ENCODE data around the gene PSENEN.

Gene PSENEN

GRCh38 chr19:35775298-35776101, 30.0 kb downstream of the PSENEN start, which contains the start of gene ARHGAP33:
Gene ARHGAP33 (plus strand): TSS chr19:35775564. CDS start chr19:35775659, 95 bp downstream.
- DNase-seq: peak; percentile 99

DNA sequence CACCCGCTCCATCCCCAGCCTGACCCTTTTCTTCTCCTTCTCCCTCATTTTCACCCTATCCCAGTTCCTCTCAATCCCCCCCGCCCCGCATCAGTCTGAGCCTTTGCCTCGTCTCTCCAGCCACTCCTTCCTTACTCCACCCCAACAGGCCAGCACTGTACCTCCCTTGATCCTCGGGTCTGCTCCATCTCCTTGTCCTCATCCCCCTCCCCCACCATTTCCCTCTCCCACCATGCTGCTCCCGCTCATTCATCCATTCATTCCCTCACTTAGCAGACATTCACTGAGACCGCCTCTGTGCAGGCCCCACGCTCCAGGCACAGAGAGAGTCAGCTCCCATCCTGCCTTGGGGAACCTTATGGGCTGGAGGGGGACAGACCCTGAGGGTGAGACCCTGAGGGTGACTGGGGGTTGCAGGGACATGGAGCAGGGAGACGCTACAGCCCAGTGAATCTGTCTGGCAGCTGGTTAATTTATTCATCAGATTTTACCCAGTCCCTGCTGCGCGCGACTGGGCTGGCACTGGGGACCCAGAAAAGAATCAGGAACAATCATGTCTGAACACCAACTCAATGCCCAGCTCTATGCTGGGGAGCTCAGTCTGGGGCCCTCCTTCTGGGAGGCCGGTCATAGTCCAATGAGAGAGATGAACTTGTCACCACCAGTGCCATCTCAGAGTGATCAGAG, 30.8 kb downstream of the PSENEN start:
- DNase-seq: no peak

- DNase-seq: no peak
Measured at GRCh38 chr19:35777086-35777841, 31.8 kb downstream of the PSENEN start.

GRCh38 chr19:35777961-35778360, 32.5 kb downstream of the PSENEN start:
- DNase-seq: no peak

DNA sequence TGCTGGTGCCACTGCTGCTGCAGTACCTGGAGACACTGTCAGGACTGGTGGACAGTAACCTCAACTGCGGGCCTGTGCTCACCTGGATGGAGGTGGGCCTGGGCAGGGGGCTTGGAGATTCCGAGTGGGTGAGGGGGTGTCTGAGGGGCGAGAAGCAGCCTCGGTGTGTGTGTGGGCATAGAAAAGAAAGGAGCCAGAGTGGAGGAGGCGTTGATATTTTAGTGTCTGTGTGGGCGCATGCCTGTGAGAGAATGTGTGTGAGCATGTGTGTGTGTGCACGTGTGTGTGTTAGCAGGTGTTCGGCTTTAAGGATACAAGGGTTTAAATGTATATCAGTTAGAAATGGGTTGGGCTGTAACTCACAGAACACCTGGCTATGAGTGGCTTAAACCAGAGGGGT, 33.6 kb downstream of the PSENEN start:
- no peak for DNase-seq

- no peak for DNase-seq
Measured at GRCh38 chr19:35780058-35780457, 34.6 kb downstream of the PSENEN start.

GRCh38 chr19:35780717-35781116, 35.3 kb downstream of the PSENEN start:
- no peak for DNase-seq

- no peak for DNase-seq
Measured at GRCh38 chr19:35781650-35782049, 36.2 kb downstream of the PSENEN start.

- DNase-seq: no peak
Measured at GRCh38 chr19:35782589-35782988, 37.1 kb downstream of the PSENEN start.

DNA sequence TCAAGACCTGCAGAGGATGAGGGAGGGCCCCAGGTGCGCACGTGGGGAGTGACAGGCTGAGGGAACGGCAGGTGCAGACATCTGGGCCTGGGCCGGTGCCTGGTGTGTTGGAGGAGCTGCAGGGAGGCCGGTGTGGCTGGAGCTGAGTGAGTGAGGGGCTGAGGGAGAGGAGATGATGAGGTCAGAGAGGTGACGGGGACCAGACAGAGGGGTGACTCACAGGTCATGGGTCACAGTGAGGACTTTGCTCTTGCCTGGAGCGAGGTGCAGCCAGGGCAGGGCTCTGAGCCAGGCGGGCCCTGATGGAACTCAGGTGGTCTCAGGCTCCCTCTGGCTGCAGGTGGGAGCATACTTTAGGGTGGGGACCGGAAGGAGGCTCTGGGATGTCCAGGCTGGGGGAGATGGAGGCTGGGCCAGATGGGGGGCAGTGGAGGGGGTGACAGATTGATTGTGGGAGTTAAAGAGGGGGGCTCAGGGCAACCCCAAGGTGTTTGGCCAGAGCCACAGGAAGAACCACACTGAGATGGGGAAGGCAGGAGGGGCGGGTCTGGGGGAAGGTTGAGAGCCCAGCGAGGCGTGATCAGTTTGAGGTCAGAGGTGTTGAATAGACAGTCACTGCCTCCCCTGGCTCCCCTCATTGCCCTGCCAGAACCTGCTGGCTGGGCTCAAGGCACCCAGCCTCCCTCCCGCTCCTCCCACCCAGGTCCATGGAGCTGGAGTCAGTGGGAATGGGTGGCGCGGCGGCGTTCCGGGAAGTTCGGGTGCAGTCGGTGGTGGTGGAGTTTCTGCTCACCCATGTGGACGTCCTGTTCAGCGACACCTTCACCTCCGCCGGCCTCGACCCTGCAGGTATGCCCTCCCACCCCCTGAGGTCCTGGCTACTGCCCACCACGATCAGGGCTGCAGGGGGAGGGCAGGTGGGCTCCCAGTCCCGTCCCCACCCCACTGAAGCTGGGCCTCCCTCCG, 38.3 kb downstream of the PSENEN start:
- DNase-seq: no peak

DNA sequence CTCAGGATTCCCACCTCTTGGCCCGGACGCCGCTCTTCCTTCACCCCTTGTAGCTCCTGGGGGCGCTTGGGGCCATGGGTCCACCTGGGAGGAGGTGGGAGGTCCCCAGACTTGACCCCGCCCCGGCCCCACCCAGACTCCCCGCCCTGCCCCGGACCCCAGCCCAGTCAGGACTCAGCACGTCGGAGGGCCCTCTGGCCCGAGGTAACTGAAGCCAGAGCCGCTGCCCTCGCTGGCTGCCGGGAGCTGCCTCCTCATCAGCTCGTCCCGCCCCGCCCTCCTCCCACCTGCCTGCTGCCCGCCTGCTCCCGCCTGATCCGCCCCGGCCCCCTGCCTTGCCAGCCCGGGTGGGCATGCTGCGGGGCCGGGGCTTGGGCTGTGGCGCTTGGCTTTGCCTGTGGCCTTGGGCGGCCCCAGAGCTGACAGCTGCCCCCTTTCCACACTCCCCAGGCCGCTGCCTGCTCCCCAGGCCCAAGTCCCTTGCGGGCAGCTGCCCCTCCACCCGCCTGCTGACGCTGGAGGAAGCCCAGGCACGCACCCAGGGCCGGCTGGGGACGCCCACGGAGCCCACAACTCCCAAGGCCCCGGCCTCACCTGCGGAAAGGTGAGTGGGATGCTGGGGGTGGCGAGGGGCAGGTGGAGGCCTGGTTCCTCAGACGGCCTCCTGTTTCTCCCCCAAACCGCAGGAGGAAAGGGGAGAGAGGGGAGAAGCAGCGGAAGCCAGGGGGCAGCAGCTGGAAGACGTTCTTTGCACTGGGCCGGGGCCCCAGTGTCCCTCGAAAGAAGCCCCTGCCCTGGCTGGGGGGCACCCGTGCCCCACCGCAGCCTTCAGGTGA, 39.3 kb downstream of the PSENEN start:
- no peak for DNase-seq

- no peak for DNase-seq
Measured at GRCh38 chr19:35785339-35785627, 39.8 kb downstream of the PSENEN start.

DNA sequence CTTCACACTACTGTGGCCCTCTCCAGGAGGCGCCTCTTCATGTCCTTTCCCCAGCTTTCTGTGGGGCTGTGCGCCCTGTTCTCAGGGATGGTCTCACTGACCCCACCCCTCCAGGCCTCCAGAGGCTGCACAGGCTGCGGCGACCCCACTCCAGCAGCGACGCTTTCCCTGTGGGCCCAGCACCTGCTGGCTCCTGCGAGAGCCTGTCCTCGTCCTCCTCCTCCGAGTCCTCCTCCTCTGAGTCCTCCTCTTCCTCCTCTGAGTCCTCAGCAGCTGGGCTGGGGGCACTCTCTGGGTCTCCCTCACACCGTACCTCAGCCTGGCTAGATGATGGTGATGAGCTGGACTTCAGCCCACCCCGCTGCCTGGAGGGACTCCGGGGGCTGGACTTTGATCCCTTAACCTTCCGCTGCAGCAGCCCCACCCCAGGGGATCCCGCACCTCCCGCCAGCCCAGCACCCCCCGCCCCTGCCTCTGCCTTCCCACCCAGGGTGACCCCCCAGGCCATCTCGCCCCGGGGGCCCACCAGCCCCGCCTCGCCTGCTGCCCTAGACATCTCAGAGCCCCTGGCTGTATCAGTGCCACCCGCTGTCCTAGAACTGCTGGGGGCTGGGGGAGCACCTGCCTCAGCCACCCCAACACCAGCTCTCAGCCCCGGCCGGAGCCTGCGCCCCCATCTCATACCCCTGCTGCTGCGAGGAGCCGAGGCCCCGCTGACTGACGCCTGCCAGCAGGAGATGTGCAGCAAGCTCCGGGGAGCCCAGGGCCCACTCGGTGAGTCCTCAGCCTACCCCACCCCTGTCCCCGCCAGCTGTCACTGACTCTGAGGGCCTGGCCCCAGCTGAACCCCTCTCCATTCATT, 41.1 kb downstream of the PSENEN start:
- DNase-seq: no peak

DNA sequence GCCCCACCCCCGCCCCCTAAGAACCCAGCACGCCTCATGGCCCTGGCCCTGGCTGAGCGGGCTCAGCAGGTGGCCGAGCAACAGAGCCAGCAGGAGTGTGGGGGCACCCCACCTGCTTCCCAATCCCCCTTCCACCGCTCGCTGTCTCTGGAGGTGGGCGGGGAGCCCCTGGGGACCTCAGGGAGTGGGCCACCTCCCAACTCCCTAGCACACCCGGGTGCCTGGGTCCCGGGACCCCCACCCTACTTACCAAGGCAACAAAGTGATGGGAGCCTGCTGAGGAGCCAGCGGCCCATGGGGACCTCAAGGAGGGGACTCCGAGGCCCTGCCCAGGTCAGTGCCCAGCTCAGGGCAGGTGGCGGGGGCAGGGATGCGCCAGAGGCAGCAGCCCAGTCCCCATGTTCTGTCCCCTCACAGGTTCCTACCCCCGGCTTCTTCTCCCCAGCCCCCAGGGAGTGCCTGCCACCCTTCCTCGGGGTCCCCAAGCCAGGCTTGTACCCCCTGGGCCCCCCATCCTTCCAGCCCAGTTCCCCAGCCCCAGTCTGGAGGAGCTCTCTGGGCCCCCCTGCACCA, 41.9 kb downstream of the PSENEN start:
- no peak for DNase-seq

DNA sequence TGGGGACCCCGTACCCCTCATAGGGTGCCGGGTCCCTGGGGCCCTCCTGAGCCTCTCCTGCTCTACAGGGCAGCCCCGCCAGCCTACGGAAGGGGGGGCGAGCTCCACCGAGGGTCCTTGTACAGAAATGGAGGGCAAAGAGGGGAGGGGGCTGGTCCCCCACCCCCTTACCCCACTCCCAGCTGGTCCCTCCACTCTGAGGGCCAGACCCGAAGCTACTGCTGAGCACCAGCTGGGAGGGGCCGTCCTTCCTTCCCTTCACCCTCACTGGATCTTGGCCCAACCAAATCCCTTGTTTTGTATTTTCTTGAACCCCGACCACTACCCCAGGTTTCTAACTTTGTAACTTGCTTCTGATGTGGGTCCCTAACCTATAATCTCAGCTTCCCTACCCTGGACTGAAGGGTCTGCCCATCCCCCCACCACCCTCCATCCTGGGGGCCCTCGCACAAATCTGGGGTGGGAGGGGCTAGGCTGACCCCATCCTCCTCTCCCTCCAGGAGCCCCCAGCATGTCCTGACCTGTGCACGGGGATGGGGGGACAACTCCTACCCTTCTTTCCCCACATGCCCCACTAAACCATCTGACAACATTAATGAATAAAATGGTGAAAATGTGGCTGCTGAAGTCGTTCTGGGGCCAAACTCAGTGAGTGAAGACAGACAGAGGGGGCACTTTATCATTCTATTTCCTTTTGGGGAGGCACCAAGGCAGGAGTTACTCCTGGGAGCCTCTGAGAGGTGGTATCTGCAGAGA, 42.9 kb downstream of the PSENEN start:
- no peak for DNase-seq

- no peak for DNase-seq
Measured at GRCh38 chr19:35789195-35789977, 43.9 kb downstream of the PSENEN start.

DNA sequence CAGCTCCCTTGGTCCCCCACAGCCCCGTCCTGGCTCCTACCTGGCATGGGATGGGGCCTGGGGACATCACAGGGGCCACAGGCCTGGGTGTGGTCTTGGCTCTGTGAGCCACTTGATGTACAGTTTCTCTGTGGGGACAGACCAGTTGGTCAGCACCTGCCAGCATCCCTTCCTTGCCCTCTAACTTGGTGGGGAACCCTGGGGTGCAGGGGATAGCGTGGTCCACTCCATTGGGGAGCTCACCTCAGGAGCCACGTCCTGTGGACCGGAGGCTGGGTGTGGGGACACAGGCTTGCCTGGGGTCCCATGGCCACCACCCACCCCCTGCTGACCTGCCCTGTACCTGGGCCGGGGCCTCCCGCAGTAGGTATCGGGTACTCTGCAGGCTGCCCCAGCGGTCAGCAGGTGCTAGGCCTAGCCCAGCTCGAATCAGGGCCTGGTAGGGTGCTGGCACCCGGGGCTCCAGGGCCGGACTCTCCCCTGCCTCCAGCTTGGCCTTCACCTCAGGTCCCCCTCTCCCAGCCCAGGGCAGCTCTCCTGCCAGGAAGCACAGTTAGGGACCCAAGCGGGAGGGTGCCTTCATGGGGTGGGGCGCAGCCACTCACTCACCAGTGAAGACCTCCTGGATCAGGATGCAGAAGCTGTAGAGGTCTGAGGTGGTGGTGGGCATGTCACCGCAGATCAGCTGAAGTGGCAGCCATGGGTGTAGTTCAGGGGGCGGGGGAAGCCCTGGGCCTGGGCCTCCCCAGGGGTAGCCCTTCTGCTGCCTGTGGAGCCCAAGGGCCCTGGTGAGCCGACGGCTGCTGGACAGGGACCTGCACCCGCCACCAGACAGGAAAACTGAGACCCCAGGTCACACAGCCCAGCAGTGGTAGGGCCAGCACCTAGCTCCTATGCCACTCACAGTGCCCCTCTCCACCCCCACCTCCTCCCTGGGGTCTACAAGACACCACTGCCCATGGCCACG, 44.8 kb downstream of the PSENEN start:
- DNase-seq: no peak

Measured in NCI-H748 treated with DMSO at 0.1 percent for 48 hours (cell line).